GM18508 (cell line): Measurements from ENCODE around the gene MMP20.

Source experiments
- ATAC-seq: cut with Tn5 transposase; IDR thresholded peaks from one replicate; pipeline ENCODE4 v1.9.1; 2021; ENCODE audit warnings: moderate number of reproducible peaks; ENCODE audit not compliant: insufficient read depth, unreplicated experiment

The MMP20 gene

DNA sequence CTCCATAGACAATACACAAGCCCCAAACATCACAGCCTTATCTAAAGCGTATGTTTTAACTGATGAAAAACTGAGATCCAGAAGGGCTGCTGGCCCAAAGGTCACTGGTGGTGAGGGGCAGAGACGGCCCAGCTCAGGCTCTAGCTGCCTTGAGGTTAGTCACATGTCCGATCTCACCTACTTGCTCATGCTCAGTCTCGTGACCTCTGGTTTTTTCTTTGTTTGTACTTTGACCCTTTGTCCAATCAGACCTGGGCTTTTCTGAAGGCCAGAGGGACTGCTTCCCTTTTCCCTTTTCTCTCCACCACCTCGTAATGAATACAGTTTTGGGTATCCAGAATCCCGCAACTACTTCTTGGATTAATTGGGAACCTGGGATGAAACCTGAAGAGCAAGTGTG lies 28.6 kb downstream of the MMP20 start:
- ATAC-seq: no peak

DNA sequence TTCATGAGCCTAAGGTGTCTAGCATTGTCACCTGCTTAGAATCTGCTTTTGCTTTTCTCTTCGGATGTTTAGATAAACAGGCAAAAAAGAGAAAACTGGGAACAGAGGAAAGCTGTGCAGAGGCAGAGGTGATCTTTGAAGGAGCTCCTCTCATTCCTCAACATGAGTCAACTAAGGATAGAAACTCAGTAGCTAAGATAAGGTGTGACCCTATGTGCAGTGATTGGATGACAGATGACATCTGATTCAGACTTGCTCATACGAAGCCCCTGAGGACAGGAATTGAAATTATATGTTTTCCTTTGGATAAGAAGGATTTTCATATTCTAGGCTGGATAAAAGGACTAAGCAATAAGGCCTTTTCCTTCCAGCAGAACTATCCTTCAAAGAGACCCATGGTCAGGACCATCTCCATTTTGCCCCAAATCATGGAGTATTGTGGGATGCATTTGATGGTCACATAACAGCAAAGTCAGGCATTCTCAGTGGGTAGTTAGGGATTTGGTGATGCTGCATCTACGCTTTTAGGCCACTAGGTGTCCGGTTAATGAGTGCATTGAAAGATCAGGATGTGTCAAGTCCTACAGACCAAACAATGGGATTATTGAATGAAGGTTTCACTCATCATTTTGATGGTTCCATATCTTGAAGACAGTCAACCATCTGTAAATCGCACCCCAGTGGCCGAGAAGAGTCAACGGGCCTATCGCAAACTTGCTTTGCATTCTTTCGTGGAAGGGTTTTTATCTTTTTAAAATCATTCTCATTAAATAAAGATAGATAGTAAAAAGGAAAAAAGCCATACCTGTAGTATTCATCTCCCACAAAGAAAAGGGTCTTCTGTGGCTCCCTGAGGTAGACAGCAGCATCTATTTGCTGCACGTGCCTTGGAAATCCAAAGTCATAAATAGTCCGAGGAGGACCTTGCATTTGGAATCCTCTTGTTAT lies 32.2 kb downstream of the MMP20 start:
- no peak for ATAC-seq

DNA sequence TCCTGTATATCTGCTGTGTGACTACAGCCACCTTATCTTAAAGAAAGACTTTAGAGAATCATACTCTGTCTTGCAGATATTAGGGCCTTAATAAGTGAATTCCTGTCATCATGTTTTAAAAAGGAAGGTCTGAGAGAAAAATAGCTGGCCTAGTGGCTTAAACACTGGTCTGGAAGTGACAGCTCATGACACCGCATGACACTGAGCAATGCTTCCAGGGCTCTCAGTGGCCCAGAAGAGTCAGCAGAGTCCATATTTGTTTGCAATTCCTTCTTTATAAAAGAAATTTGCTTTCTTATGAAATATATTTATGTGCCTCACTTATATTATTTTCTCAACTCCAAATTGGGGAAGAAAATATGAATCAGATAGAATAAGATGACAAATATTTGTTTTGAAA lies 33.0 kb downstream of the MMP20 start:
- no peak for ATAC-seq

DNA sequence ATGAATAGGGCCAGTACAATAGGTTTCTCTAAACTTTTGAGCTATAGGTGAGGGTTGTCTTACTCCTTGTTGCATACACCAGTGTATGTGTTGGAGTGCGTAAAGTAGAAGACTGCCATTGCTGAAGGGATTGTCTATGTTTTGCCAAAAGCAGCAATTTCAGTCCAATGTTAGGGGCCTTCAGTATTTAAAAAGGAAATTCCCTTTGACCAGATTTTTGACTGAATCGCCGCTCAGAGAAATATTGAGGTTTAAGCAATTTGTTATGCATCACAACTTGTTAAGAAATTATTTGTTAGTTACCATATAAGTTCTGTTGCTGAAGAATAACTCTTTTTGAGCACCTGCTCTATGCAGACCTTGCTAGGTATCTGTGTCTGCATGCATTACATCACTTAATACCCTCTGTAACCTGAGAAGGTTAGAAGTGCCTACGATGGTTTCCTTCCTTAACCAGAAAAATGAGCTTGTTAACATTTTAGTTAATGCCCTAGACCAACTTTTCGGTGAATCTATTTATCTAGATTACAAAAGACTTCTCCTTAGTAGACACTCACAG lies 33.9 kb downstream of the MMP20 start:
- ATAC-seq: no peak

DNA sequence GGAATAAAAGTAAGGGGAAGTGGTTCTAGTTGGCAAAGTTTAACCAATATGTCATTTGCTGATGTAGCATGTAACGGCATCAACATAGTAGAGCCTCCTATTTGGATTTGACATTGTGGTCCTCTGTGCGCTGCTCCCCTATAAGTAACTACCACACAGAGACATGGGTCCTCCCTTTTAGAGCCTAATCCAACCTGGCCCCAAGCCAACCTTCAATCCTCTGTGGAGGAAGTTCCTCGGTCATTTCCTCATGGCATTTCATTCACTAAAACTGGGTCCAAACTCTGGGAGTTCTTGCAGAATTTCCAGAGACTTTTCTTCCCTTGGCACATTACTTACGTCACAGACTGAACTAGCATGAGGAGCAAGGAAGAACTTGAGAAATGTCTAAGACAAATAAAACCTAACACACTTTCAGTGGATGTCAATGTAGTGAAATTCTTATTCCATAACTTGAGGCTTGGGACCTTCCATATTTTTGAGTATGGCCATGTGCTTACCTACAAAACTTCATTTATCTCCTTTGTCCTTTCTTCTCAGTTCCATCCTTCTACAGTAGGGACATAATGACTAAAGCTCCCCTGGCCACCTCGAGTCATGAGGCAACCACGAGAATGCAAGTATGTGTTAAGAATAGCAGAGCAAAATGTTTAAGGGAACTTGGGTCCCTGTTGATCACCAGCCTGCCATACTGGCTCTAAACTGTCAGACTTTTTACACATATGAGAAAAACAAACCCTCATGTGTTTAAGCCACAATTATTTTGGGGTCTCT lies 34.7 kb downstream of the MMP20 start:
- ATAC-seq: no peak

DNA sequence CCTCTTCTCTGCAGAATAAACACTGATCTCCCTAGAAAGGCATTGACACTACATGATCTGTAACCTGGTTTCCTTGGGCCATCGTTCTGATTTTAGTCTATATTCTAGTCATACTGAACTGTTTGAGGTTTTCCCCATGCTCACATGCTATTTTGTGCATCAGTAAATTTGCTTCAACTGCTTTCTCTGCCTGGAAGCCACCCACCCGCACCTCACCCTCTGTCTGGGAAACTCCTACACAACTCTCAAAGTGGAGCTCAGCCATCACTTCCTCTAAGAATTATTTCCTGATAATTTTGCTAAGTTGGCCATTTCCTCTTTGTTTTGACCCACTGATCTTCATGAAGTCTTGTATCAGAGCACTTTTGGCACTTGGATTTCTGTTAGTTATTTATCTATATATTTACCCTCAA lies 36.1 kb downstream of the MMP20 start:
- ATAC-seq: peak; percentile 78

DNA sequence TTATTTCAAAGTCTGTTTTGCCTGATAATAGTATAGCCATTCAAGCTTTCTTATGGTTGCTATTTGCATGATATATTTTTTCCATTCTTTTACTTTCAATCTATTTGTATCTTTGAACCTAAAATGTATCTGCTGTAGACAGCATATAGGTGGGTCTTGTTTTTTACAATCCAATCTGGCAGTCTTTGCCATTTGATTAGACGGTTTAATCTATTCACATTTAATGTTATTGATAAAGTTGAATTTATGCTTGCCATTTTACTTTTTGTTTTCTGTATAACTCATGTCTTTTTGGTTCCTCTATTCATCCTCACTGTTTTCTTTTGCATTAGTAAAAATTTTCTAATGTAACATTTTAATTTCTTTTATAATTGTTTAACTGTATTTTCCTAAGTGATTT lies 37.4 kb downstream of the MMP20 start:
- no peak for ATAC-seq

DNA sequence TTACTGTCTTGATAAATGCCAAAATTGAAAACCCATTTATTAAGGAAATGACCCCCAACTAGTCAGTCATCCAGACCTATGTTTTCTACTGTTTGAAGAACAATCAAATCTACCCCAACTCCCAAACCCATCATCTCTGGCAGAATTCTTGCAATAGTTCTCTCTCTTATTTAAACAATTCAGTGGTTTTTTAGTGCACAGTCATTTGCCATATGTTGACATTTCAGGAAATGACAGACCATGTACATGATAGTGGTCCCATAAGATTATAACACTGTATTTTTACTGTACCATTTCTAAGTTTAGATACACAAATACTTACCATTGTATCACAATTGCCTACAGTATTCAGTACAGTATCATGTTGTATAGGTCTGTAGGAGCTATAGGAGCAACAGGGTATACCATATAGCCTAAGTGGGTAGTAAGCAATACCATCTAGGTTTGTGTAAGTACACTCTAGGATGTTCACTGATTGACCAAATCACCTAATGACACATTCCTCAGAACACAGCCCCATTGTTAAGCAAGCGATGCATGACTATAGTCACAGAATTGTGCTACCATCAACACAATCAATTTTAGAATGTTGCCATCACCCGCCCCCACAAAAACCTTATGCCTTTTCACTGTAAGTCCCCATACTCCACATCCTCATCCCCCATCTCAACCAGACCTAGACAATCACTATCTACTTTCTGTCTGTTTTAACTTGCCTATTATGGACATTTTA lies 41.8 kb downstream of the MMP20 start:
- no peak for ATAC-seq

DNA sequence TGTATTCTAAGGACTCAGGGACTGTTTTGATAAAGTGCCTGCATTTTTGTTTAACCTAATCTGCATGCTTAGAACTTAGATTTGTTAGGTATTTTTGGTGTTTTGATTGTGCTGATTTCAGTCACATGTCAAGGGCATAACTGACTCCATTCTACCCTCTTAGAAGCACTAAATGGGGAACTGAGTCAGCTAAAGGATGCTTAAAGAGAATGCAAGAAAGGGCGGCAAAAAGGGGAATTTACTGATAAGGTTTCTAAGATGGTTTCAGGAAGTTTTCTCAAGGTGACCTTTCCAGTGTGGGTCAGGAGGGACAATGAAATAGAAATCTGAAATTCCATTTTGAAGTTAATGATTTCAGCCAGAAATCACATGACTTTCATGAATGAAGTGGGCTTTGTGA lies 43.0 kb downstream of the MMP20 start:
- ATAC-seq: no peak

DNA sequence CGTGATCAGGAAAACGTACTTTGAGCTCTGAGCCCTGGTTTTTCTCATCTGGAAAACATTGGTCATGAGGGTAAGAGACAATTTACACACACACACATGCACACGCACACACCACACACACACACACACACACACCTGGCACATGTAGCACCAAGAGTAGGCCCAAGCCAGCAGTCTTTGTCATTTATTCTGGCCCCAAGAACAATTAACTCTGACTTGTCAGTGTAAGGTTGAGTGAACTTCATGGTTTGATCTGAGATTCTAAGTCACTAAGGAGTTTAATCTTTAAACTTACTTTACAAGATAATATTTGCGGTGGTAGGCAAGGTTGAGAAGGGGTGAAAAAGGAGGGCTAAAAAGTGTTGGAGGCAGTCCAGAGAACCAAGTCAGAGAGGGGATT lies 44.1 kb downstream of the MMP20 start:
- ATAC-seq: no peak

DNA sequence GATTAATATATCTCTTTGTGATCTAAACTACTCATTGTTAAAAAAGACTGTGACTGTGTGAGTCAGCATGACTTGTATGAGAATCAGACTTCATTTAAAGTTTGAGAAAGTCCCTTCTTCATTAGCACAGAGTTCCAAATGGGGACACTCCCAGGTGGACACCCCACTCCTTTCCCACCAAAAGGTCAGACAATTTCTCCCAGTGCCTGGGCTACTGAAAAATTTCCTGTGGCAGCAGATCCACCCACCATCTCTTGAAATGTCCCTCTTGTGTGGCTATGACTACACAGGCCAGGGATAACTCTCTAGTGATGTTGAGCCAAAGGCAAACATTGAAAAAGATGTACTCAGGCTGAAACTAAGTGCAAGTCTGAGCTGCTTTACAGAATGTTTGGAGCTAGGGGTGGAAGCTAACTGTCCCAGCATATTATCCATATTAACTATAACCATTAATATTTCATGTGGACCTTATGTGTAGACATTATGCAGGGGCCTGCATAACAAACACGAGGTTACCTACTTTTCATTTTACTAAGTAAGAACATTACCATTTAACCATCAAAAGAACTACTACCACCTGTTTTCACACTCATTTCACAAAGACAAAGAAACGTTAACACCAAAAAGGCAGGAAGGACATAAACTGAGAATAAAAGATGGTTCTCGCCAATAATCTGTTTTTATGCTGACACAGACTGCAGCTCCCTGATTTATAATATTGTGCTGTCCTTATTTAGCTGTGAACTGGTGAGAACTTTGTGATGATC lies 44.8 kb downstream of the MMP20 start:
- no peak for ATAC-seq

DNA sequence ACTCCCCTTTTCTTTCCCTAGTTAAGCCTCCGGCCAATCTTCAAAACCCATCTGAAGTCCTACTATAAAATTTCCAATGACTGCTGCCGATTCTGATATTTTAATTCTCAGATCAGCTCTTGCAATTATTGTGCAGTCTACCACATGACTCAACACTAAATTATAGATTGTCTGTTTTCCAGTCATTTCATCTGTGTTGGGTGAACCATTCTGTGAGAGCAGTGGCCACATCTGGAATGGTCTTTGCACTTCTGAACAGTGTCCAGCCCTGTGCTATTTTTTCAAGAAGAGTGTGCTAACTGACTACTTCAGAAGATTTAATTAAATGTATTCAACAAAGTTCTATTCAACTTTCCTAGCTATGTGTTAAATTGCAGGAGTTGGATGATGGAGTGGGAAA lies 47.4 kb downstream of the MMP20 start:
- no peak for ATAC-seq

DNA sequence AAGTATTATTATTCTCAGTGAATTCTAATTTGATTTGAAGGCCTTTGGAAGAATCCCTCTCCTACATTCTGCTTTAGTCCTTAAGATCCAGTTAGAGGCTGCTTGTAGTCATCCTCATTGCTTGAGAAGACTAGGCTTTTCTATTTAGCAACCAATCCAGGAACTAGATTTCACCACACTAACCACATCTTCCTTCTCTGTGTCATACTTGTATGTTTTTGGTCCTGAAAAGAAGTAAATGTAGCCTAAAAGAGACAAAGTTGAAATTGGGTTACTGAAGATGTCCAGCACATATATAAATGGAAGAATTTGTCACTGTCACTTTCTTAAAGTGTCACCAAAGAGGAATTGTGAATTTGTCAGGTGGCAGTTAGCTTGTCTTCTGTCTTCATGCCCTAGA lies 48.0 kb downstream of the MMP20 start:
- no peak for ATAC-seq

DNA sequence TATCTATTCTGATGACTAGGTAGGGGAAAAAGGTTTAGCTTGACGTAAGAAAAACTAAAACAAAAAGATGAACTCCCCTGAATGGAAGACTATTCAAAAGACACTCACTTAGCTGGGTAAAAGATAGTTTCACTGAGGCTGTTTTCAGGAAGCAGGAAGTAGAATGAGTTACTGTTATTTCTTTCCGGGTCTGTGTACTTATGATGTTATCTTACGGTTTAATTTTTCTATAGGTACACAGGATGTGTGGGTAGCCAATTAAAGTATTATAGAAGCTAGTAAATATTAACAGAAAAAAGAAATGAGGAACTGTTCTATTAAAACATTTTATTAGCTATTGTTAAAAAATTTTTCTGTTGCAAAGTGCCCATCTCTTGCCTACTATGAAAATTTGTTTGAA lies 48.8 kb downstream of the MMP20 start:
- no peak for ATAC-seq

DNA sequence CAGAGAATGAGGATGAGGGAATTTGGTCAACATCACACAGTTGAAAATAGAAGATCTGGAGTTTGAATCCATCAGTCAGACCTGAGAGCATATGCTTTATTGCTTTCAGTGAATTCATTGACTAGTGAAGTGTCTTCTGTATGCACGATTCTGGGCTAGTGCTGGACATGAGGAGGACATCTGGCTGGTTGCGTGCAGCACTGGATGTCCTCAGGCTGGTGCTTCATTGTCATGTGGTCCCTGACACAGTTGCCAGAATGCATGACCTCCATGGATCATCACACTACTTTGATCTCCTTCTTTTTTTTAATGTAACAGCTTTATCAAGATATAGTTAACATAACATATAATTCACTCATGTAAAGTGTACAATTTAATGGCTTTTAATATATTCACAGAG lies 50.1 kb downstream of the MMP20 start:
- ATAC-seq: no peak

DNA sequence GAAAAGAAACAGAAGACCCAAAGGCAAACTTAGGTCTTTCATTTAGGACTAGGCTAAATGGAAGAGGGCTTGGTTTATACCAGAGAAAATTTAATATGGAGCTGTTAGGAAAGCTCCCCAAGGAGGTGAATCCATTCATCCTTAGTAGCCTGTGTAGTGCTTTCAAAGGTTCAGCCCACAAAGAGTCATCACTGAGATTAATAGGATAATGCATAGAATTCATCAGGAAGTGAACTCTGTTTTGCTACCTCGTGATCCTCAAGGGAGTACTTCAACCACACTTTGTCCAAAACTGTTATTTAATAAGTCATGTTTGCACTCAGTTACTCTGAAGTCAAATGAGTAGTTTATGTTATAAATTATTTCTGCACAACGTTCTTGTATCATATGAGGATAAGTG lies 51.3 kb downstream of the MMP20 start:
- no peak for ATAC-seq

DNA sequence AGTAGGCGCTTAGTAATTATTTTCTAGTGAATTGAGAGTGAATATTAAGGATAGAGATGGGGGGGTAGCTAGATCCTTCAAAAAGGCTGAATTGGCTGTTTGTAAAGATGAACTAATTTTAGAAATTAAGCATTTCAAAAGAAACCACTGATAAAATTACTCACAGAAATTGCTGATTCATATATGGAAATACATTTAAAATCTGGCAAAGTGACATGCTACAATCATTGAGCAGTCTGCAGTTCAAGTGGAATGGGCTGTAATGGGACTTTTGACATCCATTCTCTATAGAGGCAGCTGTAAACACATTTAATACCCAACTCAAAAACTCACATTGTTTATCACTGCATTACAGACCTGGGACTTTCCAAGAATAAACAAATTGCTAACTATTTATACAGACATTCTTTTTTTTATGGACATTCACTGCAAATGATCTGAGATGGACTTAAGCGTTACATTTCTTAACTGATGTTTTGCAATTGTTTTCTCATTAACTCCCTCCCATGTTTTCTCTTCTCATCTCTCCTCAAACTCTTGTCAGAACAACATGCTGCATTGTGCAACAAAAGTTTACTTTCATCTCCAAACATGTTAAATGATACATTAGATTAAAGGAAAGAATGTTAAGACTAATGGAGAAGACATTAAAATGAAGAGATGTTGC lies 52.4 kb downstream of the MMP20 start:
- no peak for ATAC-seq

DNA sequence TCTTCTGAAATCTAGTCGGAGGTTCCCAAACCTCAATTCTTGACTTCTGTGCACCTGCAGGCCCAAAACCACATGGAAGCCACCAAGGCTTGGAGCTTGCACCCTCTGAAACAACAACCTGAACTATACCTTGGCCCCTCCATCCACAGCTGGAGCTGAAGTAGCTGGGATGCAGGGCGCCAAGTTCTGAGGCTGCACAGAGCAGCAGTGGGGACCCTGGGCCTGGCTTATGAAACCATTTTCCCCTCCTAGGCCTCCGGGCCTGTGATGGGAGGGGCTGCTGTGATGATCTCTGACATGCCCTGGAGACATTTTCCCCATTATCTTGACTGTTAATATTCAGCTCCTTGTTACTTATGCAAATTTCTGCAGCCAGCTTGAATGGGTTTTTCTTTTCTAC lies 56.3 kb downstream of the MMP20 start:
- no peak for ATAC-seq

DNA sequence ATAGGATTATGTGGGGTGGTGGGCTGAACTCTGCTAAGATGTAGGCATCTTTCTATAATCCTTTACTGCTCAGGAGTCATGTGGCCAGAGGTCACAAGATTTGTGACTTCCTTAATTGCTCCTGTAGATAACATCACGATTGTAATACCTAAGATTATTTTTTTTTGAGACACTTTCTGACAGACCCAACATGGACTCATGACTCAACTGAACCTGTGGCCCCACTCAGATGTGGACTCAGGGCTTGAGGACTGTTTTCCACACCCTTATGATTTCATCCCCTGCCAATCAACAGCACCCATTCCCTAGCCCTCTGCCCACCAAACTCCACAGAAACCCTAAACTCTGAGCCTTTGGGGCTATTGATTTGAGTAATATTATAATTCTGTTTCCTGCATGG lies 59.0 kb downstream of the MMP20 start:
- no peak for ATAC-seq
